Loucy (cell line): ENCODE measurements around the gene SOST.

ENCODE experiments used
- H2AFZ ChIP-seq: fragments of 200-600 bp; sonication (generic); 2 replicates; pipeline ENCODE4 v1.6.0; 2016; ENCODE audit warnings: antibody characterized with exemption, mild to moderate bottlenecking, low read length, moderate library complexity
- H3F3A ChIP-seq: fragments of 200-600 bp; 2 replicates; pipeline ENCODE4 v1.6.0; 2016; ENCODE audit warnings: antibody characterized with exemption, low read depth, mild to moderate bottlenecking
- H3K27me3 ChIP-seq: fragments of 200-600 bp; sonication (generic); 2 replicates; pipeline ENCODE4 v1.6.1; 2014; ENCODE audit warnings: low read length, mild to moderate bottlenecking; ENCODE audit not compliant: insufficient read depth, poor library complexity, severe bottlenecking
- H3K36me3 ChIP-seq: fragments of 200-600 bp; sonication (generic); 2 replicates; pipeline ENCODE4 v1.6.1; 2016; ENCODE audit warnings: low read length; ENCODE audit not compliant: insufficient read depth
- H3K4me1 ChIP-seq: fragments of 200-600 bp; sonication (generic); 2 replicates; pipeline ENCODE4 v1.5.1; 2014; ENCODE audit warnings: low read length, mild to moderate bottlenecking; ENCODE audit not compliant: insufficient read depth, poor library complexity, severe bottlenecking
- H3K4me2 ChIP-seq: fragments of 200-600 bp; sonication (generic); 2 replicates; pipeline ENCODE4 v1.6.0; 2014; ENCODE audit warnings: antibody characterized with exemption, low read length, low read depth, mild to moderate bottlenecking; ENCODE audit not compliant: poor library complexity, severe bottlenecking
- H3K4me3 ChIP-seq: fragments of 200-600 bp; sonication (generic); 2 replicates; pipeline ENCODE4 v1.5.1; 2014; ENCODE audit warnings: low read length, mild to moderate bottlenecking, mixed read lengths; ENCODE audit not compliant: poor library complexity, severe bottlenecking
- H3K79me2 ChIP-seq: fragments of 200-600 bp; sonication (generic); 2 replicates; pipeline ENCODE4 v1.6.1; 2014; ENCODE audit warnings: low read length; ENCODE audit not compliant: insufficient read depth
- H3K9ac ChIP-seq: fragments of 200-600 bp; sonication (generic); 2 replicates; pipeline ENCODE4 v1.6.0; 2014; ENCODE audit warnings: mild to moderate bottlenecking, low read depth, low read length, moderate library complexity; ENCODE audit not compliant: poor library complexity, severe bottlenecking
- H3K9me2 ChIP-seq: fragments of 200-600 bp; sonication (generic); replicated peaks from 2 replicates; pipeline ENCODE4 v1.6.1; 2016; ENCODE audit warnings: low read depth, low read length, mixed read lengths
- H3K9me3 ChIP-seq: fragments of 200-600 bp; sonication (generic); 2 replicates; pipeline ENCODE4 v1.6.1; 2014; ENCODE audit warnings: mild to moderate bottlenecking, antibody characterized with exemption, low read length, low read depth; ENCODE audit not compliant: insufficient read depth
- H4K20me1 ChIP-seq: fragments of 200-600 bp; sonication (generic); 2 replicates; pipeline ENCODE4 v1.6.0; 2014; ENCODE audit warnings: antibody characterized with exemption, low read length, mild to moderate bottlenecking; ENCODE audit not compliant: insufficient read depth, poor library complexity, severe bottlenecking
- EZH2phosphoT487 ChIP-seq: fragments of 200-600 bp; IDR thresholded peaks from 2 replicates; pipeline ENCODE4 v1.6.1; 2018; ENCODE audit warnings: antibody characterized with exemption, mild to moderate bottlenecking, moderate library complexity, borderline replicate concordance
- TF ChIP-seq, protein P1 (sequence below): fragments of 200-600 bp; sonication (generic); conservative IDR thresholded peaks from 2 replicates; pipeline ENCODE4 v1.5.1; 2014; ENCODE audit warnings: mild to moderate bottlenecking, antibody characterized with exemption, low read length

The SOST gene

DNA sequence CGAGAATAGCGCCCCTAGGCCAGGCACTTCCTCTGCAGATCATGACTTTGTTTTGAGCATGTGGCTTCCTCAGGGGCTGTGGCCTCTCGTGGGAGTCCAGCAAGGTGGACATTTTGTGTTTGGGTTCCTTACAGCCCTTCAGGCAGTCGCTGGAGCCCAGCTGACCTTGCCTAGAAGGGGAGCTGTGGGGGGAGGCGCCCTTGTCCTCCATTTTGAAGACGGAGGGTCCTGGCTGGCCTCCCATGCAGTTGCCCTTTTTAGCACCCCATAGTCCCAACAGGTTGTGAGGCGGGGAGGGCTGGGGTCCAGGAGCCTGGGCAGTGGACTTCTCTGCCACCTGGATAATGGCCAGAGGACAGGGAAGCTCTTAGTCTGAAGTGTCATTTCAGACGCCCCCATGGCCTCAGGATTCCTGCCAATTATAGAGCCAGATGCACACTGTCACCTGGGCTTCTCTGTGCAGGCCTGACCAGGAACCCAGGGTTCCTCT is 1.4 kb downstream of the SOST start:
- Histone ChIP-seq H4K20me1 (no peaks in the 10 kb centered on the region), H3K4me3 (no peak overlapping the region), H3F3A (no peaks in the 10 kb centered on the region), H3K9me2 (no peaks in the 10 kb centered on the region), H3K27me3 (no peaks in the 10 kb centered on the region), H3K79me2 (no peaks in the 10 kb centered on the region), H2AFZ (no peak overlapping the region), H3K36me3 (no peaks in the 10 kb centered on the region), H3K9me3 (no peaks in the 10 kb centered on the region), H3K4me2 (no peak overlapping the region), H3K4me1 (no peaks in the 10 kb centered on the region), H3K9ac (no peak overlapping the region)
- no peak for TF ChIP-seq EZH2phosphoT487
- TF ChIP-seq, protein P1, sequence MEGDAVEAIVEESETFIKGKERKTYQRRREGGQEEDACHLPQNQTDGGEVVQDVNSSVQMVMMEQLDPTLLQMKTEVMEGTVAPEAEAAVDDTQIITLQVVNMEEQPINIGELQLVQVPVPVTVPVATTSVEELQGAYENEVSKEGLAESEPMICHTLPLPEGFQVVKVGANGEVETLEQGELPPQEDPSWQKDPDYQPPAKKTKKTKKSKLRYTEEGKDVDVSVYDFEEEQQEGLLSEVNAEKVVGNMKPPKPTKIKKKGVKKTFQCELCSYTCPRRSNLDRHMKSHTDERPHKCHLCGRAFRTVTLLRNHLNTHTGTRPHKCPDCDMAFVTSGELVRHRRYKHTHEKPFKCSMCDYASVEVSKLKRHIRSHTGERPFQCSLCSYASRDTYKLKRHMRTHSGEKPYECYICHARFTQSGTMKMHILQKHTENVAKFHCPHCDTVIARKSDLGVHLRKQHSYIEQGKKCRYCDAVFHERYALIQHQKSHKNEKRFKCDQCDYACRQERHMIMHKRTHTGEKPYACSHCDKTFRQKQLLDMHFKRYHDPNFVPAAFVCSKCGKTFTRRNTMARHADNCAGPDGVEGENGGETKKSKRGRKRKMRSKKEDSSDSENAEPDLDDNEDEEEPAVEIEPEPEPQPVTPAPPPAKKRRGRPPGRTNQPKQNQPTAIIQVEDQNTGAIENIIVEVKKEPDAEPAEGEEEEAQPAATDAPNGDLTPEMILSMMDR = no peak

DNA sequence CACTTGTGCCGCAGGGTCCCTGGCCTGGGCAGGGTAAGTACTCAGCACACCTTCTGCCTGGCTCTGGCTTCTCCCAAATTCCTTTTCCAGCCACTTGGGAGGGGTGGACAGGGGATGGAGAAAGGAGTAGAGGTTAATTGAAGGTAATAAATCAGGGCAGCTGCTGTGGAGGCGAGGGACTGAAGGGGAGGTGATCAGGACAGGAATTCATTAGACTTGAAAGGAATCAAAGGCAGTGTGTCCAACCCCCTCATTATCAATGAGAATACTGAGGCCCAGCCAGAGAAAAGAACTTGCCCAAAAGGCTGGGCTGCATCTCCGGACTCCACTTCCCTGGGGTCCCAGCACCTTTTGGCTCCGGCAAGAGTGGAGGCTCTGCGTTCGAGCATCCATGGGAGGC is 2.4 kb downstream of the SOST start:
- Histone ChIP-seq H3K27me3 (no peaks in the 10 kb centered on the region), H4K20me1 (no peaks in the 10 kb centered on the region)
- no peak for TF ChIP-seq EZH2phosphoT487
- TF ChIP-seq, protein P1 = no peak

DNA sequence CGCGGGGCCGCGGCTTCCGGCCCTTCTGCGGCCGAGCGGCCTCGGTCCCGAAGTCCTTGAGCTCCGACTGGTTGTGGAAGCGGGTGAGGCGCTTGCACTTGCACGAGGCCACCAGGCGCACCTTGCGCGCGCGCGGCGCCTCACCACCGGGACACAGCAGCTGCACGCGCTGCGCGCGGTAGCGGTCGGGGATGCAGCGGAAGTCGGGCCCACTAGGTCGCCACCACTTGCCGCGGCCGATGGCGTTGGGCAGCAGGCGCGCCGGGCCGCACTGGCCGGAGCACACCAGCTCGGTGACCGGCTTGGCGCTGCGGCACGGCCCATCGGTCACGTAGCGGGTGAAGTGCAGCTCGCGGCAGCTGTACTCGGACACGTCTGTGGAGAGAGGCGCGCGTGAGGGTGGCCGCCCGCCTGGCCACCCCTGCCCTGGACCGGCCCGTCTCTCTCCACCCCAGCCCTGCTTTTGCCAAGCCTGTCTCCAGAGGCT is 3.2 kb downstream of the SOST start:
- Histone ChIP-seq H3K4me3 (no peak overlapping the region), H3K9me3 (no peaks in the 10 kb centered on the region), H3K27me3 (no peaks in the 10 kb centered on the region), H3K9ac (no peak overlapping the region), H3K36me3 (no peaks in the 10 kb centered on the region), H3K4me1 (no peaks in the 10 kb centered on the region), H3F3A (no peaks in the 10 kb centered on the region), H2AFZ (no peak overlapping the region), H3K4me2 (no peak overlapping the region), H3K9me2 (no peaks in the 10 kb centered on the region), H3K79me2 (no peaks in the 10 kb centered on the region), H4K20me1 (no peaks in the 10 kb centered on the region)
- TF ChIP-seq EZH2phosphoT487 = no peak
- TF ChIP-seq, protein P1 = no peak

More for the DNA sequence above, 2.4 kb downstream of the SOST start:
- H3K9me3 ChIP-seq = no peaks in the 10 kb centered on the region
- no peak overlapping the region for H2AFZ ChIP-seq
- H3K9ac ChIP-seq = no peak overlapping the region
- no peak overlapping the region for H3K4me3 ChIP-seq
- H3K36me3 ChIP-seq = no peaks in the 10 kb centered on the region
- no peaks in the 10 kb centered on the region for H3K79me2 ChIP-seq
- H3K9me2 ChIP-seq = no peaks in the 10 kb centered on the region
- no peaks in the 10 kb centered on the region for H3K4me1 ChIP-seq
- H3F3A ChIP-seq = no peaks in the 10 kb centered on the region
- H3K4me2 ChIP-seq = no peak overlapping the region
